GM12873 (cell line): ENCODE data around the gene SAFB.

ENCODE experiments used
- CTCF ChIP-seq: IDR thresholded peaks from 2 replicates; pipeline ENCODE4 v1.5.1; 2012; ENCODE audit warnings: low read depth, mild to moderate bottlenecking, moderate library complexity, low read length, control low read depth; ENCODE audit not compliant: insufficient read depth; ENCODE audit errors: missing control alignments

Gene SAFB

GRCh38 chr19:5681391-5682106 is 58.7 kb downstream of the SAFB start:
- TF ChIP-seq CTCF = no peak

- no peak for TF ChIP-seq CTCF
Observed at GRCh38 chr19:5682107-5682482, 59.2 kb downstream of the SAFB start.

GRCh38 chr19:5683177-5683886 is 60.4 kb downstream of the SAFB start:
- no peak for TF ChIP-seq CTCF

GRCh38 chr19:5684694-5685430 is 62.0 kb downstream of the SAFB start:
- TF ChIP-seq CTCF = no peak

GRCh38 chr19:5686326-5686646 is 63.4 kb downstream of the SAFB start:
- TF ChIP-seq CTCF = no peak

GRCh38 chr19:5686647-5687359 is 63.9 kb downstream of the SAFB start:
- TF ChIP-seq CTCF = peak; percentile 86
